Measurements from ENCODE around the gene MPDU1. TPM values are rescaled to one million over a fixed set of nuclear protein-coding genes. Genes with fewer than 3 reads are reported as not detected.
A peak's percentile ranks its signal among the peaks of the same experiment; 100 is the strongest.

Gene MPDU1
- polyA plus RNA-seq, 1 experiment: 174 TPM

GRCh38 chr17:7574176-7574953 lies 9.3 kb upstream of the MPDU1 start:
- Histone ChIP-seq H3K36me3 (ENCODE audit: control insufficient read depth, insufficient read depth, low read length) (peaks cover 51% of the 10 kb centered on the region), H3K4me3 (ENCODE audit: low read depth, low read length) (peak overlapping the region; percentile 100), H3K27me3 (ENCODE audit: control insufficient read depth, insufficient read depth, low read length) (no peaks in the 10 kb centered on the region)
- ChIA-PET POLR2A (interaction anchor here (0.6 to 1.8 kb wide), 6 partner anchors 9 to 224 kb away, joined by 3 to 16 read pairs (median 5); partner anchors contain the start of genes MPDU1 and TP53), CTCF (interaction anchor here (0.6 to 4.5 kb wide), 8 partner anchors 9 to 142 kb away, joined by 3 to 29 read pairs (median 3); partner anchors contain the start of genes MPDU1, SENP3, SOX15 and TP53)
- no peak for DNase-seq (ENCODE audit: low read depth)
- no peak for TF ChIP-seq CTCF (IDR thresholded peaks at IDR 0.05; ENCODE audit: insufficient read depth, low read depth, low read length)

- POLR2A ChIA-PET: interaction anchor here (0.6 to 1.7 kb wide), 3 partner anchors 12 to 172 kb away, joined by 5 to 6 read pairs (median 6); partner anchors contain the start of genes TMEM256 and TP53
- CTCF ChIA-PET: interaction anchor here (0.7 to 4.5 kb wide), 5 partner anchors 8 to 112 kb away, joined by 3 to 29 read pairs (median 6); partner anchors contain the start of genes MPDU1, SOX15 and TP53
- peaks cover 46% of the 10 kb centered on the region for H3K36me3 ChIP-seq (ENCODE audit: control insufficient read depth, insufficient read depth, low read length)
- H3K4me3 ChIP-seq (ENCODE audit: low read depth, low read length): no peak overlapping the region
- no peaks in the 10 kb centered on the region for H3K27me3 ChIP-seq (ENCODE audit: control insufficient read depth, insufficient read depth, low read length)
- no peak for TF ChIP-seq CTCF (IDR thresholded peaks at IDR 0.05; ENCODE audit: insufficient read depth, low read depth, low read length)
- no peak for DNase-seq (ENCODE audit: low read depth)
Observed at GRCh38 chr17:7575481-7575883, 8.2 kb upstream of the MPDU1 start.

GRCh38 chr17:7575959-7576358 lies 7.7 kb upstream of the MPDU1 start:
- peaks cover 42% of the 10 kb centered on the region for H3K36me3 ChIP-seq (ENCODE audit: control insufficient read depth, insufficient read depth, low read length)
- no peak for TF ChIP-seq CTCF (IDR thresholded peaks at IDR 0.05; ENCODE audit: insufficient read depth, low read depth, low read length)
- no peak for DNase-seq (ENCODE audit: low read depth)
- no peaks in the 10 kb centered on the region for H3K27me3 ChIP-seq (ENCODE audit: control insufficient read depth, insufficient read depth, low read length)
- CTCF ChIA-PET: interaction anchor here (1.0 to 4.5 kb wide), 3 partner anchors 13 to 111 kb away, joined by 5 to 29 read pairs (median 6); partner anchors contain the start of genes SOX15 and TP53
- no peak overlapping the region for H3K4me3 ChIP-seq (ENCODE audit: low read depth, low read length)
- POLR2A ChIA-PET: interaction anchor here (0.6 kb wide), 1 partner anchor 172 kb away, joined by 6 read pairs; the partner anchor contains the start of gene TMEM256

GRCh38 chr17:7576432-7576937 lies 7.2 kb upstream of the MPDU1 start:
- TF ChIP-seq CTCF (IDR thresholded peaks at IDR 0.05; ENCODE audit: insufficient read depth, low read depth, low read length): no peak
- ChIA-PET POLR2A (no interaction called here), CTCF (interaction anchor here (1.0 to 4.5 kb wide), 3 partner anchors 13 to 111 kb away, joined by 5 to 29 read pairs (median 6); partner anchors contain the start of genes SOX15 and TP53)
- Histone ChIP-seq H3K36me3 (ENCODE audit: control insufficient read depth, insufficient read depth, low read length) (peaks cover 39% of the 10 kb centered on the region), H3K4me3 (ENCODE audit: low read depth, low read length) (no peak overlapping the region), H3K27me3 (ENCODE audit: control insufficient read depth, insufficient read depth, low read length) (no peaks in the 10 kb centered on the region)
- no peak for DNase-seq (ENCODE audit: low read depth)
